Stimulated activated CD4-positive, alpha-beta T cell treated with anti-CD3 and anti-CD28 coated beads, Interleukin-12 subunit alpha, Interleukin-12 subunit beta, amount 100 ng/mL, for 4 hours (primary cell): ENCODE data around the gene BPTF.
A peak's percentile ranks its signal among the peaks of the same experiment; 100 is the strongest.
"Not testable (repeated sequence)": the region's sequence is repeated elsewhere in the genome, so short reads cannot be mapped to it uniquely, and the experiment has no call there.

Experiments used
- DNase-seq: peaks from one replicate; pipeline ENCODE4 v3.0.0-alpha.2; 2020

BPTF gene

DNA sequence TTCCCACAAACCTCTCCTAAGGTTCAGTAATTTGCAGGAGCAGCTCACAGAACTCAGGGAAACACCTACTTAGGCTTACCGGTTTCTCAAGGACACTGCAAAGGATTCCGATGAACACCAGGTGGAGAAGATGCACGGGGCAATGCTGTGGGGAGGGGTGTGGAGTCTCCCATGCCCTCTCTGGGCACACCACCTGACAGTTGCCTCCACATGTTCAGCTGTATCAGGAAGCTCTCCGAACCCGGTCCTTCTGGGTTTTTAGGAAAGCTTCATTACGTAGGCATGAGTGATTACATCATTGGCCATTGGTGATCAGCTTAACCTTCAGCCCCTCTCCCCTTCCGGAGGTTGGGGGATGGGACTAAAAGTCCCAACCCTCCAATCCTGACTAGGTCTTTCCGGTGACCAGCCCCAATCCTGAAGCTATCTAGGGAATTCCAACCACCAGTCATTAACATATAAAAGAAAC is 149.3 kb downstream of the BPTF start:
- DNase-seq = no peak

- not testable (repeated sequence) for DNase-seq
Observed at GRCh38 chr17:67976306-67976705, 151.0 kb downstream of the BPTF start.

- no peak for DNase-seq
Observed at GRCh38 chr17:67980456-67980855, 155.2 kb downstream of the BPTF start.

GRCh38 chr17:67980883-67981282 is 155.6 kb downstream of the BPTF start:
- not testable (repeated sequence) for DNase-seq

DNA sequence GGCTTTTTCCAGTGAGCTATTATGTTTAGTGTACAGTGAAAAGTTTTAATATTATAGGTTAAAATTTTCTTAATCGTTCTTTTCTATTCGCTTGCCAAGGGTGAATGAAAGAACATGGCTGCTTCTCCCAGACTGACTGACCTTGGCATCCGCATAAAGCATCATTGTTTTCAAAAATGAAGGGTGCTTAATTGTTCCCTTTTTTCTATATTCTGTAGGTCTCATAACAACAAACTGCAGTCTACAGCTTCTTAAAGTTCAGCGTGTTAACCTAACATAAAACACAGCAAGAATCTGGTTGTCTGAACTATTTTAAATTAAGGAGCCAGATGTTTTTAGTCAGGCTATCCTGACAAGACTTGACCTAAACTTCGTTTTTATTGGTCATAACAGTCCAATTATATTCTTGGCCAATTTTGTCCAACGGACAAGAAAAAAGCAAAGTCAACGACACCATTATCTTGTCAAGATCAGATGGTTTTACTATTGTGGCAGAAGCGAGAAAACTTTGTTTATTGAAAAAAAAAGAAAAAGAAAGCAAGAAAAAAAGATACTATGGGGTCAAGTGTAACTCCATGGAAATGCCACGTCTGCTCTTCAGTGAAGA is 156.8 kb downstream of the BPTF start:
- DNase-seq = no peak

GRCh38 chr17:67982686-67983382 is 157.5 kb downstream of the BPTF start:
- DNase-seq = no peak

- no peak for DNase-seq
Observed at GRCh38 chr17:67983383-67983688, 158.0 kb downstream of the BPTF start.

GRCh38 chr17:67990909-67991308 is 165.6 kb downstream of the BPTF start:
- no peak for DNase-seq

DNA sequence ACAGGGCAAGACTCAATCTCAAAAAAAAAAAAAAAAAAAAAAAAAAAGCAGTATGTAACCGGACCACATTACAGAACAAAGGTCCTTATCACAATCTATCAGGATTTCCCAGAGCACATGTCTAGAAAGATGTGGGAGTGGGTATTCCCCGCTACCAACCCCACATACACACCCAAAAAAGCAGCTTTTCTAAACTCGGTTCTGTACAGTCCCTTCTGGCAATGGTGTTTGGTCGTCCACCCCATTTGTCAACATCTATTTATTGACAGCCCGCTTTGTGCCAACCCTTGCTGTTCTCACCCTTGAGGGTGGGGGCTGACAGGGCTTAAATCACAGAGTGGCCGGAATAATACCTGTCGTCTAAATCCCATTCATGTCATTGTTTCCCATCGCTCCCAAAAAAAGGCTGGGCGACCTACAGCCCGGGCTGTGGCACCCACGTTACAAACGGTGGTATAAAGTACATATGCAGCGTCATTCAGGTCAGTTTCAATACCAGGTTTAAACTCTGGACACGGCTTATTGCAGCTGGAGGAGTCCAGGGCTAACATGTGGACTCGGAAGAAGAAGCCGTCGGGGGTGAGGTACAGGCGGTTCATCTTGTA is 167.3 kb downstream of the BPTF start:
- no peak for DNase-seq

DNA sequence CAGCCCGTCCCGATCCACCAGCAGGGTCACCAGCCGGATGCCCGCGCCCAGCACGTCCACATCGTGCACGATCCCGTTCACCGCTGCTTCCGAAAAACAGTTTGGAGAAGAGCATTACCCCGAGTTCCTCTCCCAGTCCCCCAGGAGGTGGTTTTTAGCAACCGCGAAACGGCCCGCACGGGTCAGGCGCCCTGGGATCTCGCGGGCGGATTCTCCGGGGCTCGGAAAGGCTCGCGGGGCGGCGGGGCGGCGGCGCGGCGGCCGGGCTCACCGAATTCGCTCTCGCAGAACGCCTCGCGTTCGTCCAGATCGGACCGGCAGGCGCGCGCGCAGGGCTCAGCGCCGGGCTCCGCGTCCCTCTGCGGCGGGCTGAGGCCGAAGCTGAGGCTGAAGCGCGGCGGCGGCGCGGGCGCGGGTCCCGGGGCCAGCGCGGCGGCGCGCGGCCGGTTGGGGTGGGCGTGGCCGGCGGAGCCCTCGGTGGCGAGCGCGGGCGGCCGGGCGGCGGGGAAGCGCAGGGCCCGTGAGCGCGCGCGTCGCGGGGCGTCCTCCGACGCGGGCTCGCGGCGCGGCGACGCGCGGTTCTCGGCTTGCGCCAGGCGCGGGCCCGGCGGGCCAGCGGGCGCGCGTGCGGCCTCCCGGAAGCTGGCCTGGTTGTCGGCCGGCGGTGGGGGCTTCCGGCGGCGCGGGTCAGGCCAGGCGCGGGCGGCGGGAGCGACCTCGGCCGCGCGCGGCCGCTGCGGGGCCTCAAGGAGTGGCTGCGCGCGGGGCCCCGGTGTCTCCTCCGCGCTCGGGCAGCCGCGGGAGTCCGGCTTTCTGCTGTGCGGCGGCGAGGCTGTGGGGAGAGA is 168.1 kb downstream of the BPTF start:
- peak; percentile 72 for DNase-seq

- no peak for DNase-seq
Observed at GRCh38 chr17:67993998-67994361, 168.7 kb downstream of the BPTF start.

DNA sequence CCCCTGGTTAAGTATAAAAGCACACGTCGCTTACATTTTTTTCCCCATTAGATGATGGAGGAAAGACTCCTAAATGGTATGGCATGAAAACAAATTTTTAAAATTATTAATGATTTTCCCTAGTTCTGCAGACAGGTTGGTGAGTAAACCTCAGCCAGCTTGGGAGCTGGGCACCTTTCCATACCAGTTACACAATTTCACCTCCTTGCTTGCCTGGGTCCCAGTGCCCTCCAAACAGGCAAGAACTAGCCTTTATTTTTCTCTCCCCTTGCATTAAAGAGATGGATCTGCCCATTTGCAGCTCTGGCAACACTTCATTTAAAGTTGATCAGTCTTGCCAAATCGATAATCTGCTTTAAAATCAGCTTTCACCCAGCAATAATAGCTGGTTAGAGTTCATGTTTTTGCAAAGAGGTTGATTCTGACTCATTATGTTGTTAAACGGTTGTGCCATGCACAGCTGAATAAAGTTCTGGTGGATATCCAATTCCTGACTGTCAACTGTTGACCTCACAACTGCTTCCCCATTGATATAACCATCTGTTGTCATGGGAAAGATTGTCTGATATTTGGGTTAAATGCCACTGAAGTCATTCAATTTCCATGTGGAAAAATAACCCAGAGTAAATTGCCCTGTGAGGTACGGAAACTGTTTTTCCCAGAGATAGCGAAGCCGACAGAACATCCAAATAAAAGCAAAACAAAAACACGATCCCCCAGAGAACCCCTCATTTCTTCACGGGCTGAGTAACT is 169.7 kb downstream of the BPTF start:
- DNase-seq = no peak

GRCh38 chr17:67995570-67996263 is 170.4 kb downstream of the BPTF start:
- DNase-seq = no peak

DNA sequence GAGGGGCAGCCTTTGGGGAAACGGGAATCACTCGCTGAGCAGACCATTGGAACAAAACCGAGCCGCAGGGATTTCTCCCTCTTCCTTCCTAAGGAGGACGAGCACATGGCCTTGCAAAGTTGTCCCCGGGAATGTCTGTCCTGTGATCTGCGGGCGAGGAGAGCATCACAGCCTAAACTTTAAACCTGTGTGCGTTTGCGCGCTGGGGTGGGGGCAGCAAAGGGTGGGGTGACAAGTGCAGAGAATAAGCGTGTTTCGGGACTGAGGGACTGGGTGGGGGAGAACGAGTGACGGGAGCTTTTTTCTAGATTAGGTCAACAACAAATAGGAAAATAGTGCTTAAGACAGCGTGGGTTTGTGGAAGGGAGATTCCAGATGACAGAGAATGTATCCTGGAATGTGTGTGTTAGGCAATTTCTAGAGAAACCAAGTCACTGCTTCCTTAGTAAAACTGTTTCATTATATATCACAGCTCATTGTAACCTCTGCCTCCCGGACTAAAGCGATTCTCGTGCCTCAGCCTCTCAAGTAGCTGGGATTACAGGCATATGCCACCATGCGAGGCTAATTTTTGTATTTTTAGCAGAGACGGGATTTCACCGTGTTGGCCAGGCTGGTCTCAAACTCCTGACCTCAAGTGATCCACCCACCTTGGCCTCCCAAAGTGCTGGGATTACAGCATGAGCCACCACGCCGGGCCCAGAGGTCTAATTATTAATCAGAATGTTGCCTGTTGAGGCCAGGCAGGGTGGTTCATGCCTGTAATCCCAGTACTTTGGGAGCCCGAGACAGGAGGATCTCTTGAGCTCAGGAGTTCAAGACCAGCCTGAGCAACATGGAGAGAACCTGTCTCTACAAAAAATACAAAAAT is 171.2 kb downstream of the BPTF start, which contains the start of gene C17orf58:
TSS of gene C17orf58 (minus strand) at position 169 of the 871 bp plus-strand sequence. CDS start 271 bp downstream, outside the sequence.
- peak; percentile 19 for DNase-seq

DNA sequence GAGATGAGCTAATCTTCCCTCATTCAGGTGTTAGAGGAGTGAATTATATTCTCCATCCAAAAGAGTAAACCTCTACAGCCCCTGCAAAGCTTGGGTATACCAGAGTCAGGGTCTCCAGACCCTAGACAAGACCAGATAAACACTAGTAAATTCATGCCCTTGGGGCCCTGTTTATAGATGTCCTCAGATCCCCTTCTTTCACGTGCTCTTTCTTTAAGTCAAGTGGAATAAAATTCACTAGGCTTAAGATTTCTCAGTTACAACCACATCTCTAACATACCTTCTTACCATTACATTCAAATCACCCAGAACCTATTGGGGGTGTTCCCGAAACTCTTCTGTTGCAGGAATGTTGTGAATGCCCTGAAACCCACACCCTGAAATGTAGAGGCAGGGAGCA is 173.2 kb downstream of the BPTF start:
- DNase-seq = no peak

GRCh38 chr17:67999291-67999911 is 174.1 kb downstream of the BPTF start:
- no peak for DNase-seq

GRCh38 chr17:68004201-68004600 is 178.9 kb downstream of the BPTF start:
- DNase-seq = no peak

DNA sequence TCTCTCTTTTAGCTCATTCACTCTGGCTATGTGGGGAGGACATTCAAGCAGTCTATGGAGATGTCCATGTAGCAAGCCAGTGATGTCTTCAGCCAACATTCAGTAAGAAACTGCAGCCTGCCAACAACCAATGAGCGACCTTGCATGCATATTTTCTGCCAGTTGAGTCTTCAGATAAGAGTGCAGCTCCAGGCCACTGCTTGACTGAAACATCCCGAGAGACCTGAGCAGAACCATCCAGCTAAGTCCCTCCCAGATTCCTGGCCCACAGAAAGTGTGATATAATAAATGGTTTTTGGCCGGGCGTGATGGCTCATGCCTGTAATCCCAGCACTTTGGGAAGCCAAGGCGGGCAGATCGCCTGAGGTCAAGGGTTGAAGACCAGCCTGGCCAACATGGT is 181.5 kb downstream of the BPTF start:
- DNase-seq = no peak

- DNase-seq = peak; percentile 60
Observed at GRCh38 chr17:68011199-68011665, 185.9 kb downstream of the BPTF start.

DNA sequence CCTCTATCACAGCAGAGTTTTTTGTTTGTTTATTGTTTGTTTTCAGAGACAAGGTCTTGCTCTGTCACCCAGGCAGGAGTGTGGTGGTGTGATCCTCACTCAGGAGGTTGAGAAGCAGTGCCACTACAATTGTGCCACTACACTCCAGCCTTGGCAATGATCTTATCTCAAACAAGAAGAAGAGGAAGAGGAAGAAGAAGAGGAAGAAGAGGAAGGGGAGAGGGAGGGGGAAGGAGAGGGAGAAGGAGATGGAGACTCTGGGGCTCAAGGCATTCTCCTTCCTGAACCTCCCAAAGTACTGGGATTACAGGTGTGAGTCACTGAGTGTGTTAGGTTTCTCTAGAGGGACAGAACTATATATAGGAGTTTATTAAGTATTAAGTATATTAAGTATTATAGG is 188.1 kb downstream of the BPTF start:
- no peak for DNase-seq
